H1 (cell line): Measurements from ENCODE around the gene RAB3B. TPM values are rescaled to one million over a fixed set of nuclear protein-coding genes. Genes with fewer than 3 reads are reported as not detected.

ENCODE experiments used
- CHD7 ChIP-seq: fragments of 300-600 bp; sonication (generic); IDR thresholded peaks from 2 replicates; pipeline ENCODE4 v1.7.1; 2012; ENCODE audit warnings: low read length, moderate library complexity, mild to moderate bottlenecking, inconsistent platforms; ENCODE audit not compliant: insufficient replicate concordance
- polyA plus RNA-seq, 7 experiments: library from polyadenylated mRNA; depleted of rRNA in 3 of 7; stranded (reverse) in 5 of 7; unstranded in 2 of 7; fragments of >200 nt in 5 of 7; fragments of 200-250 nt in 2 of 7; gene quantifications; 1 replicate in 5 of 7; 2 replicates in 1 of 7; 4 replicates in 1 of 7; pipeline versions ENCODE4 v1.2.1 to v1.2.3, GENCODE V29; 2011 to 2013; ENCODE audit warnings: missing spikeins in 2 of 7, mixed read lengths in 2 of 7
- total RNA-seq: library from RNA; stranded (reverse); fragmentation: NEBNext Ultra II Directional; extraction: Animal tissue kit (Norgen Biotek cat#: 25700); gene quantifications from 2 replicates; pipeline ENCODE4 v1.2.1, GENCODE V29; 2021

RAB3B gene
- total and polyA plus RNA-seq, 2 of the 8 experiments (the other 6 are each of a cell fraction or from before 2014, with no cell fraction given), result 12.5 to 36.8 TPM

GRCh38 chr1:51953079-51953478 is 37.4 kb downstream of the RAB3B start (continued):
- no peak for TF ChIP-seq CHD7
- TF ChIP-seq, all 59 proteins: peak for 0
